KMS-11 (cell line): Measurements from ENCODE around the gene COL8A1.

ENCODE experiments used
- H2AFZ ChIP-seq: fragments of 200-600 bp; sonication (generic); 2 replicates; pipeline ENCODE4 v1.6.1; 2016; ENCODE audit warnings: antibody characterized with exemption, mixed run types, low read depth
- H3K27ac ChIP-seq: fragments of 200-600 bp; sonication (generic); 2 replicates; pipeline ENCODE4 v1.6.1; 2016; ENCODE audit warnings: mild to moderate bottlenecking, mixed run types
- H3K27me3 ChIP-seq: fragments of 200-600 bp; sonication (generic); 2 replicates; pipeline ENCODE4 v1.6.1; 2017; ENCODE audit warnings: mild to moderate bottlenecking, low read depth, mixed run types, moderate library complexity; ENCODE audit not compliant: insufficient read depth
- H3K36me3 ChIP-seq: fragments of 200-600 bp; sonication (generic); 2 replicates; pipeline ENCODE4 v1.6.1; 2017; ENCODE audit warnings: mild to moderate bottlenecking, mixed run types; ENCODE audit not compliant: insufficient read depth
- H3K4me1 ChIP-seq: fragments of 200-600 bp; sonication (generic); 2 replicates; pipeline ENCODE4 v1.6.1; 2016; ENCODE audit warnings: mild to moderate bottlenecking, low read depth, mixed run types; ENCODE audit not compliant: poor library complexity, severe bottlenecking
- H3K4me2 ChIP-seq: fragments of 200-600 bp; sonication (generic); 2 replicates; pipeline ENCODE4 v1.7.0; 2016; ENCODE audit warnings: mild to moderate bottlenecking, mixed run types
- H3K4me3 ChIP-seq: fragments of 200-600 bp; sonication (generic); IDR thresholded peaks from 2 replicates; pipeline ENCODE4 v1.6.1; 2017; ENCODE audit warnings: low read depth, low read length, mixed read lengths; ENCODE audit not compliant: insufficient read depth
- H3K79me2 ChIP-seq: fragments of 200-600 bp; sonication (generic); 2 replicates; pipeline ENCODE4 v1.6.1; 2016; ENCODE audit warnings: low read depth, mixed run types; ENCODE audit not compliant: insufficient read depth
- H3K9ac ChIP-seq: fragments of 200-600 bp; sonication (generic); 2 replicates; pipeline ENCODE4 v1.6.1; 2016; ENCODE audit warnings: mild to moderate bottlenecking, mixed run types
- H4K20me1 ChIP-seq: fragments of 200-600 bp; sonication (generic); 2 replicates; pipeline ENCODE4 v1.6.1; 2016; ENCODE audit warnings: mild to moderate bottlenecking, mixed run types; ENCODE audit not compliant: insufficient read depth
- TF ChIP-seq, protein P1 (sequence below): fragments of 200-600 bp; sonication (generic); conservative IDR thresholded peaks from 2 replicates; pipeline ENCODE4 v1.6.1; 2017; ENCODE audit warnings: low read depth, mild to moderate bottlenecking, antibody characterized with exemption, low read length, moderate library complexity, mixed read lengths

Gene COL8A1

GRCh38 chr3:99776516-99777209 is 138.3 kb downstream of the COL8A1 start:
- Histone ChIP-seq H3K4me3 (no peak overlapping the region), H3K4me1 (no peaks in the 10 kb centered on the region), H2AFZ (no peak overlapping the region), H3K27ac (no peak overlapping the region), H3K36me3 (no peaks in the 10 kb centered on the region), H3K27me3 (no peaks in the 10 kb centered on the region), H3K9ac (no peak overlapping the region), H3K79me2 (no peaks in the 10 kb centered on the region), H4K20me1 (no peaks in the 10 kb centered on the region), H3K4me2 (no peak overlapping the region)
- TF ChIP-seq, protein P1, sequence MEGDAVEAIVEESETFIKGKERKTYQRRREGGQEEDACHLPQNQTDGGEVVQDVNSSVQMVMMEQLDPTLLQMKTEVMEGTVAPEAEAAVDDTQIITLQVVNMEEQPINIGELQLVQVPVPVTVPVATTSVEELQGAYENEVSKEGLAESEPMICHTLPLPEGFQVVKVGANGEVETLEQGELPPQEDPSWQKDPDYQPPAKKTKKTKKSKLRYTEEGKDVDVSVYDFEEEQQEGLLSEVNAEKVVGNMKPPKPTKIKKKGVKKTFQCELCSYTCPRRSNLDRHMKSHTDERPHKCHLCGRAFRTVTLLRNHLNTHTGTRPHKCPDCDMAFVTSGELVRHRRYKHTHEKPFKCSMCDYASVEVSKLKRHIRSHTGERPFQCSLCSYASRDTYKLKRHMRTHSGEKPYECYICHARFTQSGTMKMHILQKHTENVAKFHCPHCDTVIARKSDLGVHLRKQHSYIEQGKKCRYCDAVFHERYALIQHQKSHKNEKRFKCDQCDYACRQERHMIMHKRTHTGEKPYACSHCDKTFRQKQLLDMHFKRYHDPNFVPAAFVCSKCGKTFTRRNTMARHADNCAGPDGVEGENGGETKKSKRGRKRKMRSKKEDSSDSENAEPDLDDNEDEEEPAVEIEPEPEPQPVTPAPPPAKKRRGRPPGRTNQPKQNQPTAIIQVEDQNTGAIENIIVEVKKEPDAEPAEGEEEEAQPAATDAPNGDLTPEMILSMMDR: no peak

GRCh38 chr3:99777210-99777549 is 138.8 kb downstream of the COL8A1 start:
- no peak overlapping the region for H3K27ac ChIP-seq
- H3K4me2 ChIP-seq: no peak overlapping the region
- no peaks in the 10 kb centered on the region for H3K27me3 ChIP-seq
- H4K20me1 ChIP-seq: no peaks in the 10 kb centered on the region
- no peak overlapping the region for H2AFZ ChIP-seq
- no peaks in the 10 kb centered on the region for H3K79me2 ChIP-seq
- no peak overlapping the region for H3K4me3 ChIP-seq
- no peaks in the 10 kb centered on the region for H3K36me3 ChIP-seq
- no peak overlapping the region for H3K9ac ChIP-seq
- TF ChIP-seq, protein P1: no peak
- no peaks in the 10 kb centered on the region for H3K4me1 ChIP-seq

DNA sequence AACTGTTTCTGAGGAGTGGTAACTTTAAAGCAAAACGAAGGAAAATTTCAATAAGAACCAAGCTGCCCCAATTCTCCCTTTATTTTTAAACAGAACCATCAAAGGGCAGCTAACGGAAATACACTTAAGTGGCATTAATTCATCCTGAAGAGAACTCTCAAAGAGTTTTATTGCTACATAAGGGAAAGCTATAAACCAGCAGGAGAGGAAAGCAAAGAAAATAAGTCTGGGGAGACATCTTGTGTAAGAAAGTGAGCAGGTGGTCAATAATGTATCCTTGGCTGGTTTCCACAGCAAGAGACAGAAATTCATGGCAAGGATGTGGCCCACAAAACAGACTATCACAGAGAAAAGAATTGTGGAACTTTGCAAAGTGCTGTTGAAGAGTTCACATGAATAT is 139.3 kb downstream of the COL8A1 start:
- no peaks in the 10 kb centered on the region for H3K4me1 ChIP-seq
- TF ChIP-seq, protein P1: no peak
- H4K20me1 ChIP-seq: no peaks in the 10 kb centered on the region
- H3K4me2 ChIP-seq: no peak overlapping the region
- no peak overlapping the region for H2AFZ ChIP-seq
- H3K9ac ChIP-seq: no peak overlapping the region
- H3K79me2 ChIP-seq: no peaks in the 10 kb centered on the region
- H3K27ac ChIP-seq: no peak overlapping the region
- H3K27me3 ChIP-seq: no peaks in the 10 kb centered on the region
- H3K36me3 ChIP-seq: no peaks in the 10 kb centered on the region
- no peak overlapping the region for H3K4me3 ChIP-seq

DNA sequence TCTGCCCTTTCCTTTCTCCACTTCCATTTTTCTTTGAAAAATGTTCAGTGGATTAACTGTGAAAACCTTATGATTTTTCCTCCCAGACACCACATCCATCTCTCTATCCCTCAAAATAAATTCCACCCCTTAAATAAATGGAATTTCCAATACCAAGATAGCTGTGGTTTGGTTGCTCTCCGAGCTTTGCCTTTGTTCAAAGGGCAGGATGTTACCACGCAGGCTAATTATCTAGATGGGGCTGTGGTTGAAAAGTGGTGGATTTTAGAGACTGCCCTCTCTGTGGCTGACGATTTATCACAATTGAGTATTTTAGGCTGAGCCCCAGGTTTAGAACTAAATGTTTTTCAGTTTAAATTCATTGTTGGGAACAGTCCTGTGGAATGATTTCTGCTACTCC is 142.4 kb downstream of the COL8A1 start:
- no peaks in the 10 kb centered on the region for H3K4me1 ChIP-seq
- H3K27me3 ChIP-seq: no peaks in the 10 kb centered on the region
- H3K36me3 ChIP-seq: no peaks in the 10 kb centered on the region
- no peaks in the 10 kb centered on the region for H3K79me2 ChIP-seq
- TF ChIP-seq, protein P1: no peak
- no peak overlapping the region for H3K4me3 ChIP-seq
- no peak overlapping the region for H3K4me2 ChIP-seq
- H4K20me1 ChIP-seq: no peaks in the 10 kb centered on the region
- no peak overlapping the region for H3K9ac ChIP-seq
- no peak overlapping the region for H3K27ac ChIP-seq
- H2AFZ ChIP-seq: no peak overlapping the region
